Measurements from ENCODE around the gene PAK1.

- no peak for TF ChIP-seq CTCF (IDR thresholded peaks at IDR 0.05)
- no peak for TF ChIP-seq POLR2A (IDR thresholded peaks at IDR 0.05)
These were observed 50.3 kb downstream of the PAK1 start for GRCh38 chr11:77423624-77424023.
